Panc1 (cell line): Measurements from ENCODE around the gene KRTAP4-12.

ENCODE experiments used
- CTCF ChIP-seq: fragments of 450-650 bp; IDR thresholded peaks from 2 replicates; pipeline ENCODE4 v1.5.1; 2017; ENCODE audit warnings: mild to moderate bottlenecking
- POLR2AphosphoS5 ChIP-seq: IDR thresholded peaks from 2 replicates; pipeline ENCODE4 v1.6.1; 2012; ENCODE audit warnings: mild to moderate bottlenecking, low read depth, low read length, moderate library complexity
- REST ChIP-seq, 2 experiments: IDR thresholded peaks; 2 replicates each; pipeline ENCODE4 v1.6.1; 2011 to 2012; ENCODE audit warnings: low read depth in 2 of 2, control low read depth in 1 of 2, low read length in 1 of 2, mild to moderate bottlenecking in 1 of 2, moderate library complexity in 1 of 2; ENCODE audit not compliant: insufficient read depth in 1 of 2
- SIN3A ChIP-seq: IDR thresholded peaks from 2 replicates; pipeline ENCODE4 v1.6.1; 2012; ENCODE audit warnings: low read depth, mild to moderate bottlenecking, low read length, moderate library complexity, borderline replicate concordance; ENCODE audit not compliant: insufficient read depth

- TF ChIP-seq POLR2AphosphoS5 (no peak), CTCF (no peak), REST (IDR thresholded peaks at IDR 0.05; ENCODE audit: insufficient read depth in 1 of 2, low read depth in 2 of 2, low read length in 1 of 2) (no peak), SIN3A (no peak)
These were observed 8.0 kb upstream of the KRTAP4-12 start for GRCh38 chr17:41131979-41132378.
